Hepatocyte (in vitro differentiated cells): ENCODE results near the gene B4GALT5.

Experiments
- EZH2 ChIP-seq: fragments of 200-600 bp; sonication (generic); IDR thresholded peaks from 2 replicates; pipeline ENCODE4 v1.6.1; 2016; ENCODE audit warnings: antibody characterized with exemption, mild to moderate bottlenecking, borderline replicate concordance
- TF ChIP-seq, protein P1 (sequence below): fragments of 200-600 bp; sonication (generic); IDR thresholded peaks from 2 replicates; pipeline ENCODE4 v1.5.1; 2016; ENCODE audit warnings: antibody characterized with exemption, mild to moderate bottlenecking; ENCODE audit not compliant: poor library complexity

GRCh38 chr20:49624317-49624716 lies 89.4 kb downstream of the B4GALT5 start:
- TF ChIP-seq, protein P1, sequence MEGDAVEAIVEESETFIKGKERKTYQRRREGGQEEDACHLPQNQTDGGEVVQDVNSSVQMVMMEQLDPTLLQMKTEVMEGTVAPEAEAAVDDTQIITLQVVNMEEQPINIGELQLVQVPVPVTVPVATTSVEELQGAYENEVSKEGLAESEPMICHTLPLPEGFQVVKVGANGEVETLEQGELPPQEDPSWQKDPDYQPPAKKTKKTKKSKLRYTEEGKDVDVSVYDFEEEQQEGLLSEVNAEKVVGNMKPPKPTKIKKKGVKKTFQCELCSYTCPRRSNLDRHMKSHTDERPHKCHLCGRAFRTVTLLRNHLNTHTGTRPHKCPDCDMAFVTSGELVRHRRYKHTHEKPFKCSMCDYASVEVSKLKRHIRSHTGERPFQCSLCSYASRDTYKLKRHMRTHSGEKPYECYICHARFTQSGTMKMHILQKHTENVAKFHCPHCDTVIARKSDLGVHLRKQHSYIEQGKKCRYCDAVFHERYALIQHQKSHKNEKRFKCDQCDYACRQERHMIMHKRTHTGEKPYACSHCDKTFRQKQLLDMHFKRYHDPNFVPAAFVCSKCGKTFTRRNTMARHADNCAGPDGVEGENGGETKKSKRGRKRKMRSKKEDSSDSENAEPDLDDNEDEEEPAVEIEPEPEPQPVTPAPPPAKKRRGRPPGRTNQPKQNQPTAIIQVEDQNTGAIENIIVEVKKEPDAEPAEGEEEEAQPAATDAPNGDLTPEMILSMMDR: no peak
- no peak for TF ChIP-seq EZH2
